Measurements from ENCODE around the gene ARAF.
"Not testable (repeated sequence)": the region's sequence is repeated elsewhere in the genome, so short reads cannot be mapped to it uniquely, and the experiment has no call there.

ARAF gene

DNA sequence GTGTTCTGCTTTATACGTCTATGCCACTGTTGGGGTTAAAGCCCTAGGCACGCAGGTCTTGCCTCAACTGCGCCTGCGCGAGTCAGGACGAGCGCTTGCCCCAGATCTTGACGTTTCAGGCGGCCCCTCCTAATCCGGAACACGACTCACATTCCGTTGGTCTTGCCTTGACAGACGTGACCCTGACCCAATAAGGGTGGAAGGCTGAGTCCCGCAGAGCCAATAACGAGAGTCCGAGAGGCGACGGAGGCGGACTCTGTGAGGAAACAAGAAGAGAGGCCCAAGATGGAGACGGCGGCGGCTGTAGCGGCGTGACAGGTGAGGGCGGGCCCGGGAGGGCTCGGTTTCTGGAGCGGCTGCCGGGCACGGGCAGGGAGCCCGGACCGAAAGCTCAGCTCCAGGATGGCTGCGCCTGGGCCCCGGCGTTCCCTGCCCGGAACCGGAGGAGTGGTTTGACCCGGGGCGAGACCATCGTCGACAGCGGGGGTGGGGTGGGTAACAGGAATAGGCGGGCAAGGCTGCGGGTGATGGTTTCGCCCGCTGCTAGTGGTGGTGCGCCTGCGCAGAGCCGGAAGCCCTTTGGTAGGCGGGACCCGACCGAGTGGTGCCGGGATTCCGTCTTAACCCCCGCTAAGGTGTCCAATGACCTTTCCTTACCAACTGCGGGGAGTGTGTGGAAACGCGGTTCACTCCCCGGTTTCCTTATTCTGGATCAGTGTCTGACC lies at the start of gene ARAF:
TSS of gene ARAF (plus strand) at position 272 of the 725 bp plus-strand sequence. CDS start 1,763 bp downstream, outside the sequence.
- DNase-seq, result peak; percentile 97 to 98

DNA sequence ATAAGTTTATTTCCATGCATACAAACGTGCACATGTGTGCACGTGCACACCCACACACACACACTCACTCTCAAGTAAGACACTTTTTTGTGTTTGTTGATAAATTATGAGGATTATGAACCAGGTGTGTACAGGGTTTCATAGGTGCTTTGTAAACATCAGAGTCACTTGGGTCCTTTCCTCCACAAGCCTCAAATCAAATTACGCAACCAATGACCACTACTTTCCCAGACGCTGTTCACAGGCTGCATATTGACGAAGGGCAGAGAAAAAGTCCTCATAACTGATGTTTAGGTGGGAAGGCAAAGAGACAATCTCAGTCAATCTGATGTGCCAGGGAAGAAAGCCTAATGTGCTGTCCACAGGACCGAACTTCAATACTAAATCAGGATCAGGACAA lies 48.6 kb upstream of the ARAF start:
- not testable (repeated sequence) for DNase-seq

DNA sequence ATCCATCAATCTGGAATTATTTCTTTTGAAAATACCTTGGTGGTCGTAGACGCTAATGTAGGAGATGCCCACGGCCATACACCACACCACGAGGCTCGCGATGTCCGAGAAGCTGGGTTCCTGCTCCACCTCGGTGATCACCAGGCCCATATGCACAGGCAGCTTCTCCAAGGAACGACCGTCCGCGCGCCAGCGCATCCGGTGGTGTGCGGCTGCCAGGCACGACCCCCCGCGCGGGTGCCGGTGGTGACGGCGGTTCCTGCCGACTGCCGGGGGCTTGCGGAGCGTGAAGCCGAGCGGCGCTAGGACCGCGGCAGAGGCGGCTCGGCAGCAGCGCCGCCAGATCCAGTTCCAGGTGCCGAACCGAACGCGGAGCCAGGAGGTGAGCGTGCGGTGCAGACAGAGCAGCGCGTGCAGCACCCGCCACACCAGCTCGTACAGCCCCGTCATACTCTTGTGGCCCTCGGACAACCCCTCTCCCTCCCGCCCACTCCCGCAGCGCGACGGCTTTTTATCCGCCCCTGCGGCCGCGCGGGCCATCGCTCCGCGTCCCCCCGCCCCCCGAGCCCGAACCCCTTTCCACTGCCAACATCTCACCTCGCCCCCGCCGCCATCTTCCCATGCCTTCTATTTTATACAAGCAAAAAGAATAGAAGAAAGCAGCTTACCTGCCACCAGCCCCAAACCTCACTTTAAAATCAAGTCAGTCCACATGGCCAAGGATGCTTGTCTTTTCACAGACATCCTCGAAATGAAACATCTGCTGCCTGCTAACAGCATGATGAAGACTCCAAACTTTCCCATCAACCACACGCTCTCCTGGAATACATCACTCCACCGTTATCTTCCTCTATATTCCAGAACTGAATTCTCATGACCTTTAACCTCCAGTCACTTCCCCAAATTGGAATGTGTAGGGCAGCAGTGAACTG lies 47.7 kb upstream of the ARAF start:
- DNase-seq, result peak; percentile 1 to 15

DNA sequence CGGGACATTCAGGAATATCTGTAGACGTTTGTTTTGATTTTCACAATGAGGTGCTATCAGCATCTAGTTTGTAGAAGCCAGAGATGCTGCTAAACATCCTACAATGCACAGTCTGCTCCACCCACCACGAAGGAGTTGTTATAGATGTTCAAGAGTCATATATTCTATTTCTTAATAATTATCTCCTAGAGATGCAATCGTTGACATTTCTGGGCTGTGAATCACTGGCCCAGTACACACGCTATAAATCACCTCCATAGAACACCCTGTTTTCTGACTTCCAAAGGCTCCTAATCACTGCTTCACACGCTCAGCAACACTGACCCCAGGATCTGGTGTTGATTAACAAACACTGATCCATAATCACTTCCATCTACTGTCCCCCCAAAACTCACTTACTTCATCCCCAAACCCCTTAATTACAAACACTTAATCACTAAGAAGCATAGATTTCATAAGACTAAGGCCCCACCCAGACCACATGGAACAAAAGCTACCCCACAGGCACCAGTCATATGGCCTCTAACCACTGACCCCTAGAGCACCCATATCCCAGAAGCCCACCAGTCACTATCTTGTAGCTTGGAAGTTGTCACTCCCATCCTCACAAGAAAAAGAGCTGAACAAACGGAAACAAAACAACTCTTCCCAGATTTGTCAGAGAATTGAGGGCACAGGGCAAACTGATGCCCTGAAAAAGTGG lies 46.3 kb upstream of the ARAF start:
- DNase-seq, result no peak

DNA sequence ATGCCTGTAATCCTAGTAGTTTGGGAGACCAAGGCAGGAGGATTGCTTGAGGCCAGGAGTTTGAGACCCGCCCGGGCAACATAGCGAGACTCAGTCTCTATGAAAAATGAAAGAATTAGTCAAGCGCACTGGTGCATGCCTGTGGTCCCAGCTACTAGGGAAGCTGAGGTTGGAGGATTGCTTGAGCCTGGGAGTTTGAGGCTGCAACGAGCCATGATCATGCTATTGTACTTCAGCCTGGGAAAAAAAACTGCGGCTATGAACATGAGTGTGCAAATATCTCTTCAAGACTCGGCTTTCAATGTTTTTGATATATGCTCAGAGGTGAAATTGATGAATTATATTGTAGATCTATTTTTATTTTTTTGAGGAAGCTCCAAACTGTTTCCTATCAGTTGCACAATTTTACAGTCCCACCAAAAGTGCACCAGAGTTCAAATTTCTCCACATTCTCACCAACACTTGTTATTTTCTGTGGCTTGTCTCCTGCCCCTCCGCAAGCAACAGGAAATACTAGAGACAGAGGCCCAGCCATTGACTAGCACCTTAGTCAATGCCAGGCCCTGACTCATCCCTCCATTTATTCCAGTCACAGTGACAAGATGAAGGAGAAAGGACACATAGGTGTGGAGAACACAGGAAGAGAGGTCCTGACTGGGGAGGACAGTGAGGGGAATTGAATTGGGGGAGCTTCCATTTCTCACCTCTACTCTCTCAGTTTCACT lies 44.9 kb upstream of the ARAF start:
- DNase-seq, result no peak

DNA sequence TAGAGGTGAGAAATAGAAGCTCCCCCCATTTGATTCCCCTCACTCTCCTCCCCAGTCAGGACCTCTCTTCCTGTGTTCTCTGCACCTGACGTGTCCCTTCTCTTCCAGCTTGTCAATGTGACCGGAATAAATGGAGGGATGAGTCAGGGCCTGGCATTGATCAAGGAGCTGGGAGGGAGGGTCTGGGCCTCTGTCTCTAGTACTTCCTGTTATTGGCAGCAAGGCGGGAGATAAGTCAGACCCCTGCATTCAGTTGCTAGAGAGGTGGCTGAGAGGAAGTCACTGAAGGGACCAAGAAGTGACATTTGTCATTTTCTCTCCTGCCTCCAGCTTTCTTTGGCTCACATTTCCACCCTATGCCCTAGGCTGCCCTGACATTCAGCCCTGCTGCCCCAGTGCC lies 42.9 kb upstream of the ARAF start:
- no peak for DNase-seq

DNA sequence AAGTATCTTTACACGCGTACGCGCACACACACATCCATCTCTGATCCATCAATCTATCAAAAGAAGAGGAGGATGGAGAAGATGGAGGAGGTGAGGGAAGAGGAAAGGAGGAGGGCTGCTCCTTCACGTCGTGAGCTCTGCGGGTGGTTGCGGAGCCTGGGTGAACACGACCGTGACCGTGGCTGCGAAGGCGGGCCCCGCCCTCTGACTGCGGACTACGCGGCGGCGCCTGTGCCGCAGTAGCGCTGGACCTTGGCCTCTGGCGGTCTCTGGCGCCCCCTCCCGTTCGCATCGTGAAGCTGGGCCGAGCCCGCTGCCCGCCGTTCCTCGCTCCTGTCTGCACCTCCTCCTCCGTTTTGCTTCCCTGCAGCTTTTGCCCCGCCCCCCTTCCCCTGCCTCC lies 37.7 kb upstream of the ARAF start:
- peak; percentile 73 to 79 for DNase-seq

DNA sequence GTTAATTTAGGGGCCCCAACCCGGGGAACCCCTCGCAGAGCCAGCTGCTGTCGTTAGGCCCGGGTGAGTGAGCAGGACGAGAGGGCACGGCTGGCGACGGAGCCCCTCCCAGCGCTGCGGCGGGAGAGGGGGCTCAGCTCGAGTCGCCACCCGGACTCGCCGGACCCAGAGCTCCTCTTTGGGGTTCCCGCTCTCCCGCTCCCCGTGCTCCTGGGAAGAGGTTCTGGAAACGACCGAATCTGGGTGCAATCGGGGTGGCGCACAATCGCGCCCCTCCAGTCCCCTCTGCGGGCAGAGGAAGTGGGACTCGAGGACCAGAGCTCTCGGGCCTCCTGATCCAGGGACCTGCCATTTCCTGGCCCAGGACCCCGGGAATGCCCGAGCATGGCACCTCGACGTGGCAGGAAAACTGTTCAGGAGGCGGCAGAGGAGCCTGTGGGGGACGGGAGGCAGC lies 37.3 kb upstream of the ARAF start:
- no peak for DNase-seq

DNA sequence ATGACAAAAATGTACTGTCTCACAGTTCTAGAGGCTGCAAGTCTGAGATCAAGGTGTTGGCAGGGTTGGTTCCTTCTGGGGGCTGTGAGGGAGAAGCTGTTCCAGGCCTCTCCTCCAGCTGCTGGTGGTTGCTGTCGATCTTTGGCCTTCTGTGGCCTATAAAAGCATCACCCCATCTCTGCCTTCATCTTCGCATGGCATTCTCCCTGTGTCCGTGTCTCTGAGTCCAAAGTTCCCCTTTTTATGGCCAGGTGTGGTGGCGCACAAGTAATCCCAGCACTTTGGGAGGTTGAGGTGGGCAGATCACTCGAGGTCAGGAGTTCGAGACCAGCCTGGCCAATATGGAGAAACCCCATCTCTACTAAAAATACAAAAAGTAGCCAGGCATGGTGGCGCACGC lies 31.5 kb upstream of the ARAF start:
- DNase-seq, result no peak

DNA sequence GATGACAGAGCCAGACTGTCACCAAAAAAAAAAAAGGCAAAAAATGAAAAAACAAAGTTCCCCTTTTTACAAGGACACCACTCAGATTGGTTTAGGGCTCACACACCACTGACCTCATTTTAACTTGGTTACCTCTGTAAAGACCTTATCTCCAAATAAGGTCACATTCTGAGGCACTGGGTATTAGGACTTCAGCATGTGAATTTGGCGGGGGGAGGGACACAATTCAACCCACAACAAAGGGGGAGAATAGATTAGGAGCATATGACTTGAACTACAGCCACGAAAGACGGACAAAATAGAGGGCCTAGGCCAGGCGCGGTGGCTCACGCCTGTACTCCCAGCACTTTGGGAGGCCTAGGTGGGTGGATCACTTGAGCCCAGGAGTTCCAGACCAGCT lies 31.0 kb upstream of the ARAF start:
- DNase-seq, result no peak

DNA sequence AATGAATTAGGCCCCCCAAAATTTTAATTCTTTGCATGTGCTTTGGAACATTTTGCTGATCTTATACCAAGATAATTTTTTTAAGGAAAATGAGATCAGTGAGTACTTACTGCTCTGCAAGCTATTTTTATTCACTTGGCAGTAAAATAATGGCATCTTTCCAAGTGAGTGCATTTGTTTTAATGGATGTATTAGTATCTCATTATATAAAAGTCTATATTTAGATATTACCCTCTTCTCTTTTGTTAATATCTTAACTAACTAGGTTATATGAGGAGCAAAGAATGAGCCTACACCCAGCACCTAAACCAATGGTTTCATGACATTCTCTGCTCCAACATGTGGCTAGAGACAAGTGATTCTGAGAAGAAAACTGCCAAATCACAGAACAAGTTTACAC lies 21.1 kb upstream of the ARAF start:
- DNase-seq, result peak in 1 of 2 experiments; percentile 4

DNA sequence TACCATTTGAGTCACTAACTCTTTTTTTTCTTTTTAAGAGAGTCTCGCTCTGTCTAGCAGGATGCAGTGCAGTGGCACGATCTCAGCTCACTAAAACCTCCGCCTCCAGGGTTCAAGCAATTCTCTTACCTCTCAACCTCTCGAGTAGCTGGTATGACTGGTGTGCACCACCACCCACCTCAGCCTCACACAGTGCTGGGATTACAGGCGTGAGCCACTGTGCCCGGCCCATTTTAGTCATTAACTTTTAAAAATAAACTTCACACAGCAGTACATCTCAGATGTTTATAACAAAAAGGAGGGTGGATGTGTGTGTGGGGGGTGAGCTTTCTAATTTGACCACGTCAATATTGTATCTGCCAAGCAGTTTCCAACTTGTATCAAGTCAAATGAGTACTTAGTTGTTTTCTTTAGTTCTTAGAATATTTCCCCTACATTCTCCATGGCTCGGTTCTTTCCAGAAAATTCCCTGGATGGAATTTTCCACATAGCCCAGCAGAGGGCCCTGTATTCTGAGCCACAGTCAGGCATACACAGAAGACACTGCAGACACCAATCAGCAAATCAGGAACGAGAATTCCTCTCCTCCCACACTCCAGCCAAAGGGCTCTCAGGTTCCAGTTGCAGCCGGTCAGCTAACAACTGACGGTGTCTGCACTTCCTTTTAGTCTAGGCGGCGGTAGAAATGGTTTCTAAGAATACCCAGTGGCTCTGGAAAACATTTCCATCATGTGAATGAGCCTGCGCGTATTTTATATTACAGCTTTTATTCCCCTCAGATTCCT lies 20.1 kb upstream of the ARAF start:
- peak; percentile 79 to 93 for DNase-seq

DNA sequence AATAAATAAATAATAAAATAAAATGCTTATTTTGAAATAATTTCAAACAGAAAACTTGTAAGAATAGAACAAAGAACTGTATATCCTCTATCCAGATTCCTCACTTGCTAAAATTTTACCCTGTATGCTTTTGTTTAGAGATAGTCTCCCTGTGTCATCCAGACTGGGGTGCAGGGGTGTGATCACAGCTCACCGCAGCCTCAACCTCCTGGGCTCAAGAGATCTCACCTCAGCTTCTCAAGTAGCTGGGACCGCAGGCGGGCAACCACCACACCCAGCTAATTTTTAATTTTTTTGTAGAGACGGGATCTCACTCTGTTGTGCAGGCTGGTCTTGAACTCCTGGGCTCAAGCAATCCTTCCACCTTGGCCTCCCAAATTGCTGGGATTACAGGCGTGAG lies 17.5 kb upstream of the ARAF start:
- no peak for DNase-seq

DNA sequence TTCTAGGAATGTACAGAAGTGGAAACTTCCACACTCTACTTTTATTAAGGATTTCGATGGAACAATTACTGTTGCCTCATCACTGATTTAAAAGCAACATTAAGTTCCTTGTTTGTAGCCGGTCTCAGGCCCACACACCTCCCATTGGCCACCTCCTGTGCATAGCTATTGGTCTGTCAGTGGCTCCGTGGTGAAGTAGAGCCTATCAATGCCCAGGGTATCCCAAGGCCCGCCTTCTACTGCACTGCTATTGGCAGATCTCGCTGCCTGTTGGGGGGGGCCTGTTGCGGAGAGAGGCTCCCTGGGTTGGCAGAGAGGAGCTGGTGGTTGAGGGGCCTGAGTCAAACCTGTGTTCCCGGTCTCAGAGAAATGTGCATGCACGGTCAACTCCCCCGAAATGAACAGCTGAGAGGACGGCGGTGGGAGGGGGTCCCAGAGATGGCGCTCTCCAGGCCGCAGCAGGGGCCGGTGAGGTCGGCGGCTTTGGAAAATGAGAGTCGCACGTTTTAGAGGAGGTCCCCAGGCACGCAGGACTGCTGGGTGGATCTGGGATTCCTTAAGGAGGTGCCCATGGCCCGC lies 4.9 kb upstream of the ARAF start:
- peak in 1 of 2 experiments; percentile 14 for DNase-seq

DNA sequence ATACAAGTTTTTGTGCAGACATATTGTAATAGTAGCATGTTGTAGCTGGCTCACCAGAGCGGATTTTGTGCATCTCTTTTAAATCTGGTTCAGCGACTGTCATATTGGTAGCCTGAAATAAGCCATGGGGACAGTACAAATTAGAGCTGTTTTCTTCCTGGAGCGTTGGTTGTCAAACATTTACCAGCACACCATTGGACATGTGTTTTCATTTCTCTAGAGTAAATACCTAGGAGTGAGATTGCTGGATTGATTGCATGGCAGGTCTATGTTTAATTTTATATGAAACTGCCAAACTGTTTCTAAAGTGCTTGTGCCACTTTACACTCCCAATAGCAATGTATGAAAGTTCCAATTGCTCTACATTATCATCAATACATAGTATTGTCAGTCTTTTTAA lies 2.6 kb upstream of the ARAF start:
- no peak for DNase-seq

DNA sequence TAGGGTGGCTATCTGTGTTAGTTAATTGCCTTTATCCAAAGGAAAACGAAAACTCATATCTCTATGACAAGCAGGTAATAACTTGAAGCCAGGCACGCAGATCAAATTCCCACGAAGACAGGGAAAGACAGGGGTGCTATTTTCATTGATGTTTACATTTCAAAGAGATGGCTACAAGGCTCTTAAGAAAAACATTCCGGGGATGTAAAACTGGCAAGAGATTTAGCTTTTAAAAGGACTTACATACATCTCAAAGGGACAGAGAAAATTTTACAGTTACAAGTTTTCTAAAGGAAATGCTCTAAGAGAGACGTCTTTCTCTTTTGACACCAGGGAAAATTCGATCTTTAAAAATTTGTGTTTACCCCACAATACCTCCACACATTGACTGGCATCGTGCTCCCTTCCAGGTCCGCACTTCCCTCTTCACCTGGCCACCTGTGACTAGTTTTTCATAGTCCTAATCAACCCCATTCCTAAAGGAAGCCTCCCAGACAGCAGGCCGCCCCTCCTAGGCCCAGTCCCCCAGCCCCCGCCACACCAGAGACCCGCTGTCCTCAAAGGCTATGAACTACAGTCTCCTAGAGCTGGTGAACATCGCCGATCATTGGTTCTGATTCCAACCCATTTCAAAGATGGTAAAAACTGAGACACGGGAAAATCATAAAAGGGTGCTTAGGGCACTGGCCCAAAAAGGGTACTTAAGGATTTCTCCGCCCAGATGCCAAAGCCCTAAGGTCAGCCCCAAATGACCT lies 649 bp upstream of the ARAF start:
- no peak for DNase-seq

DNA sequence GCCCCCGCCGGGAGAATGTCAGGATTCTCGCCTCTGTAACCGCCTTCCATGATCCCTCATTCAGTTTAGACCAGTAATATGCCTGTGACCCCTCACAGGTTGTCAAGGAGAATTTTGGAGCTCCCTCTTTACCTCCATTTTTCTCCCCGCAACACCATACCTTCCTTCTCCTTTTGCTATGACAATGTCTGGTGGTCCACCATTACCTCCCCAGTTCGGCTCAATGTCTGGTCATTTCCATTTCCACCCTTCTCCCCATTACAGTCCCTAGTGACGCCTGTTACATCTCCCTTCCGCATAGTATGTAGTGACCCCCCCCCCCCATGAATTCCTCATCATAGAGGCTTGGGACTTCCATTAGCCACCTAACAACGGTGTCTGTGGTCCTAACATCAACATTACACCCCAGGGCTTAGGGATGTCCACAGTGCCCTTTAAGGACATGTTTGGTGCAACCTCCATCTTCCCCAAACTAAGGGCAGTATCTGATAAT lies 700 bp downstream of the ARAF start:
- DNase-seq, result no peak

DNA sequence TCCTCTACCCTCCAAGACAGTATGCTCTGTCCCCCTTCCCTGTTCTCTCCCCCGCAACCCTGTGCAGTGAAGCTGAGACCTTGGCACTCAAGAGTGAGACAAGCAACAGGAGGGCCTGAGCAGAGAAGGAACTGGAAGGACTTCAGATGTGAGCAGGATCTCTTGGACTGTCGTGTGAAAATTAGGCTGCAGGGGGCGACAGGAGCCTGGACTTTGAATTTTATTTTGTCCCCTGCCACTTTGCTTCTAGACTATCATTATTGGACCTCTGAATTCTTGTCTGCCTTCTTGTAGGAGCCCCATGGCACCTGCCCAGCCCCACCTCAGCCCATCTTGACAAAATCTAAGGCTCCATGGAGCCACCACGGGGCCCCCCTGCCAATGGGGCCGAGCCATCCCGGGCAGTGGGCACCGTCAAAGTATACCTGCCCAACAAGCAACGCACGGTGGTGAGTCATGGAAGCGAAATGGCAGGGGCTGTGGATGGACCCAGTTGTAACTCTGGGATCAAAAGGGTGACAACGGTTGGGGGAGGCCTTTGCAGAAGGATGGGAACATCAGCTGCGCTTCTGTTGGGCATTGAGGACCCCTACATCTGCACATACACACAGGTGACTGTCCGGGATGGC lies 1.7 kb downstream of the ARAF start:
- DNase-seq, result no peak

DNA sequence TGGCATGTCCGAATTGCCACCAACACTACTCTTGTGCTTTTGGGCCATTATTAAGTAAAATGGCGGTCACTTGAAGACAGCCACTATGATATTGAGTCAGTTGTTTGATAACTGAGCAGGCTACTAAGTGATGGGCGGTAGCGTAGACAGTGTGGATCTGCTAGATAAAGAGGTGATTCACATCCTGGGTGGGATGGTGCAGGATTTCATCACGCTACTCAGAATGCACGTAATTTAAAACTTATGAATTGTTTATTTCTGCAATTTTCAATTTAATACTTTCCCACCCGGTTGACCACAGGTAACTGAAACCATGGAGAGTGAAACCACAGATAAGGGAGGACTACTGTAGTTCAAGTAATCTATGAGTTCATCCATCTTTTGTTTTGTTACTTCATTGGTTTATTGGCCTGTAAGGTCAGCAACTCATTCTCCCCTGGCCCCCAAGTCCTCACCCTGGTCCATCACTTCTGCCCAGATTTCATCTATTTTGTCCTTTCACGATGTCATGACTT lies 2.9 kb downstream of the ARAF start:
- no peak for DNase-seq
